Mesothelial cell of epicardium (in vitro differentiated cells): Measurements from ENCODE around the gene CASR. TPM values are rescaled to one million over a fixed set of nuclear protein-coding genes. Genes with fewer than 3 reads are reported as not detected.

Experiments used
- DNase-seq, 2 experiments: peaks; one replicate each; pipeline ENCODE4 v3.0.0; 2021; ENCODE audit warnings: low spot score in 2 of 2; ENCODE audit not compliant: unreplicated experiment in 2 of 2
- H3K27ac Mint-ChIP-seq: 2 replicates; pipeline ENCODE4 v1.8.0; 2021; ENCODE audit warnings: mixed read lengths
- H3K27me3 Mint-ChIP-seq: 2 replicates; pipeline ENCODE4 v1.8.0; 2021; ENCODE audit warnings: low read depth, mixed read lengths
- H3K36me3 Mint-ChIP-seq: 2 replicates; pipeline ENCODE4 v1.8.0; 2021; ENCODE audit warnings: mixed read lengths
- H3K4me1 Mint-ChIP-seq: 2 replicates; pipeline ENCODE4 v1.8.0; 2021; ENCODE audit warnings: mixed read lengths
- H3K4me3 Mint-ChIP-seq: 2 replicates; pipeline ENCODE4 v1.8.0; 2021; ENCODE audit warnings: mild to moderate bottlenecking, moderate library complexity, mixed read lengths
- H3K9me3 Mint-ChIP-seq: 2 replicates; pipeline ENCODE4 v1.8.0; 2021; ENCODE audit warnings: mixed read lengths
- CTCF ChIP-seq: fragments of 200-600 bp; sonication (generic); IDR thresholded peaks from one replicate; pipeline ENCODE4 v1.5.0; 2021; ENCODE audit warnings: antibody characterized with exemption; ENCODE audit not compliant: unreplicated experiment
- total RNA-seq: library from RNA; stranded (reverse); gene quantifications from 3 replicates; pipeline ENCODE4 v1.2.1, GENCODE V29; 2021

The CASR gene
- total RNA-seq, 1 donor from 2014 or later, result 0.02 TPM

GRCh38 chr3:122315619-122316018 is 132.2 kb downstream of the CASR start:
- peaks cover 18% of the 10 kb centered on the region for H3K9me3 Mint-ChIP-seq
- no peak for TF ChIP-seq CTCF
- peaks cover 10% of the 10 kb centered on the region for H3K27me3 Mint-ChIP-seq
- no peak for DNase-seq
- no peak overlapping the region for H3K27ac Mint-ChIP-seq
- no peak overlapping the region for H3K4me3 Mint-ChIP-seq
- H3K4me1 Mint-ChIP-seq, result peaks cover 1% of the 10 kb centered on the region
- H3K36me3 Mint-ChIP-seq, result no peaks in the 10 kb centered on the region

DNA sequence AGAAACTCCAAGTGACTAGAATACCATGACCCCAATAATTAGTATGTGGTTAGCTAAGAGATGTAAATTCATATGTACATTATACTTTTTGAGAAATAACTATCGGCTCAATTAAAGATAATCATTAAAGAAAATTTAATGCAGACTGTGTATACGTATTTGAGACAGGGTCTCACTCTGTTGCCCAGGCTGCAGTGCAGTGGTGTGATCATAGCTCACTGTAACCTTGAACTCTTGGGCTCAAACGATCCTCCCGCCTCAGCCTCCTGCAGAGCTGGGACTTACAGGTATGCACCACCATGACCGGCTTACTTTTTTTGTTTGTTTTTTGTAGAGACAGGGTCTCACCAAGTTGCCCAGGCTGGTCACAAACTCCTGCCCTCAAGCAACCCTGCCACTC is 132.9 kb downstream of the CASR start:
- no peak overlapping the region for H3K4me3 Mint-ChIP-seq
- no peaks in the 10 kb centered on the region for H3K4me1 Mint-ChIP-seq
- H3K27me3 Mint-ChIP-seq, result peaks cover 10% of the 10 kb centered on the region
- no peak for TF ChIP-seq CTCF
- peaks cover 18% of the 10 kb centered on the region for H3K9me3 Mint-ChIP-seq
- H3K27ac Mint-ChIP-seq, result no peak overlapping the region
- H3K36me3 Mint-ChIP-seq, result no peaks in the 10 kb centered on the region
- DNase-seq, result no peak

GRCh38 chr3:122318620-122319019 is 135.2 kb downstream of the CASR start:
- H3K4me3 Mint-ChIP-seq, result no peak overlapping the region
- no peaks in the 10 kb centered on the region for H3K36me3 Mint-ChIP-seq
- DNase-seq, result no peak
- no peaks in the 10 kb centered on the region for H3K4me1 Mint-ChIP-seq
- H3K9me3 Mint-ChIP-seq, result peaks cover 18% of the 10 kb centered on the region
- H3K27me3 Mint-ChIP-seq, result peaks cover 10% of the 10 kb centered on the region
- H3K27ac Mint-ChIP-seq, result no peak overlapping the region
- TF ChIP-seq CTCF, result no peak

GRCh38 chr3:122322095-122323075 is 138.9 kb downstream of the CASR start:
- H3K27me3 Mint-ChIP-seq, result peaks cover 4% of the 10 kb centered on the region
- no peak for DNase-seq
- no peaks in the 10 kb centered on the region for H3K4me1 Mint-ChIP-seq
- no peak overlapping the region for H3K4me3 Mint-ChIP-seq
- H3K36me3 Mint-ChIP-seq, result no peaks in the 10 kb centered on the region
- TF ChIP-seq CTCF, result no peak
- H3K9me3 Mint-ChIP-seq, result peaks cover 18% of the 10 kb centered on the region
- no peak overlapping the region for H3K27ac Mint-ChIP-seq

DNA sequence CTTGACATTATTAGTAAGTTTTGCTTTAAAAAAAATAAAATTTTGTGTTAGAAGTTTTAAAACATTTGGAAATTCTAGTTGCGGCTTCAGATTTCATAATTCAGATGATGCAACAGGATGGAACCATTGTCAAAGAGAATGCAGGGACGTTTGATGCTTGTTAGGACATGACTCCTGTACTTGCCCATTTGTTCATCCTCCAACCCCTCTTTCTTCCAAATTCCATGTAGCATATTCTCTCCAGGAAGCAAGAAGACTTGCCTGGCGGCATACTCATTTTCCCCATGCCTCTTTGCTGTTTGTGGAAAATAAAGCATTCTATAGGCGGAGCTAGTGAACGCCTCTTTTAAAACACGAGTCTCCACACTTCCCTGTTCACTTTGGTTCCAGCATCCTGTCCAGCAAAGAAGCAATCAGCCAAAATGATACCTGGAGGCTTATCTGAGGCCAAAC is 141.4 kb downstream of the CASR start, which contains the start of gene CSTA:
TSS of gene CSTA (plus strand) at position 378 of the 453 bp plus-strand sequence. CDS start at position 423, 45 bp downstream.
- Mint-ChIP-seq H3K36me3 (no peaks in the 10 kb centered on the region), H3K4me1 (no peaks in the 10 kb centered on the region), H3K27ac (no peak within 1 kb of the TSS), H3K9me3 (peaks cover 6% of the 10 kb centered on the region), H3K4me3 (no peak within 1 kb of the TSS), H3K27me3 (no peaks in the 10 kb centered on the region)
- no peak for TF ChIP-seq CTCF
- no peak for DNase-seq
